ENCODE data around the gene BST1.

Gene BST1

DNA sequence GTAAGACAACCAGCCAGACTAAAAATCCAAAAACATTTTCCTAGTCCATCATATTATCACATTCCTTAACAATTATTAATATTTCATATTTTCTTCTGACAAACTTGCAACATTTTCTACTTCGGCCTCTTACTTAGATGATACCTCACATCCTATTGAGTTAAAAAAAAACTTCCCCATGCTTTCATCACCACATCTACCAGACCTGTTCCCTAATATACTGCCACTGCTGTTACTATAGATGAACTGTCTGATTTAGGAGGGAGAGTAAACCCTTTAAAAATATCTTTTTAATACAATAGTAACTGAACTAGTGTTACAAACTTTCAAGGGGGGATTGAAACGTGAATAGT lies 19.7 kb upstream of the BST1 start:
- TF ChIP-seq CTCF (IDR thresholded peaks at IDR 0.05; ENCODE audit: insufficient read depth, low read depth, low read length, missing control alignments), result no peak
- no peak for DNase-seq (ENCODE audit: low read depth)
- H3K4me3 ChIP-seq (ENCODE audit: low read length), result peak overlapping the region; percentile 98

GRCh38 chr4:15684498-15684897 lies 18.4 kb upstream of the BST1 start:
- H3K4me3 ChIP-seq (ENCODE audit: low read length), result no peak overlapping the region
- DNase-seq (ENCODE audit: low read depth), result no peak
- no peak for TF ChIP-seq CTCF (IDR thresholded peaks at IDR 0.05; ENCODE audit: insufficient read depth, low read depth, low read length, missing control alignments)

DNA sequence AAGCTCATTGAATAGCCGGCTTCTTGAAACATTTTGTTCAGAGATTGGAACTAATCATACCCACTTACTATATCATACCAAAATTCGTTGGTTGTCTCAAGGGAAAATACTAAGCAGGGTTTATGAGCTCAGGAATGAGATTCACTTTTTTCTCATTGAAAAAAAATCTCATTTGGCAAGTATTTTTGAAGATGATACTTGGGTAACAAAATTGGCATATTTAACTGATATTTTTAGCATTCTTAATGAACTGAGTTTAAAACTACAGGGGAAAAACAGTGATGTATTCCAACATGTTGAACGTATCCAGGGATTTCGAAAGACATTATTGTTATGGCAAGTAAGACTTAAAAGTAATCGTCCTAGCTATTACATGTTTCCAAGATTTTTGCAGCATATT lies 14.8 kb upstream of the BST1 start:
- no peak overlapping the region for H3K4me3 ChIP-seq (ENCODE audit: low read length)
- TF ChIP-seq CTCF (IDR thresholded peaks at IDR 0.05; ENCODE audit: insufficient read depth, low read depth, low read length, missing control alignments), result no peak
- DNase-seq (ENCODE audit: low read depth), result no peak

- H3K4me3 ChIP-seq (ENCODE audit: low read length), result no peak overlapping the region
- DNase-seq (ENCODE audit: low read depth), result no peak
- TF ChIP-seq CTCF (IDR thresholded peaks at IDR 0.05; ENCODE audit: insufficient read depth, low read depth, low read length, missing control alignments), result no peak
Observed at GRCh38 chr4:15689540-15689939, 13.3 kb upstream of the BST1 start.

DNA sequence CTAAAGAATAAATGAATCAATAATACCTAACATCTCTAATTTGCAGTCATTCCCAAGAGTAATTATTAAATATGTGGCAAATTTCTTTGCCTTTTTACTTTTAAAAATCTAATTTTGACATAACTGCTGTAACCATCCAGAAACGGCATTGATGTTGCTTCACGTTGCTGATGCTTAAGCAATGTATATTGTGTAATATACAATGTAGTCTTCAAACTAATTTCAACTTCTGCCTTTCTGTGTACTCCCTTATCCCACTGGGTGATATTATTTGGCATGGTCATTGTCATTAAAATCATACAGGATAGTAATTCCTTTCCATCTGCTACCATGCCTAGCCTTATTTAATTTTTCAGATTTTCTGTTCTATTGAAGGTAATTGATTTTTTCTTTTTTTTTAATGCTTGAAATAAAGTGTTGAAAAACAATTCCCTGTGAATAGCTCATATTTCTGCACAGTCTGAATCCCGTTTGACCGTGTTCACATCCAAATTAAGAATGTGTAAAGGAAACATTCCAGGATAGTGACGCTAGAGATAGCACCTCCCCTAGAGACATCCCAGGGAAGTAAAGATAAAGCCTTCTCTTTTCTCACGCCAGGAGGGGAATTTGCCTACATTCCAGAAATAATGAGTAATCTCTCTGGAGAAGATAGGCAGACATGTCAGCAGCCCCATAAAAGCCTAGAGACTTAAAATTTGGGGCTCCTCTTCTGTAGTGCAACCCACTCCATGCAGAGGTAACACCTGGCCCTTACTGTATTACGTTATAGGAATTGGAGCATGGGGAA lies 12.7 kb upstream of the BST1 start:
- no peak overlapping the region for H3K4me3 ChIP-seq (ENCODE audit: low read length)
- DNase-seq (ENCODE audit: low read depth), result peak; percentile 90

DNA sequence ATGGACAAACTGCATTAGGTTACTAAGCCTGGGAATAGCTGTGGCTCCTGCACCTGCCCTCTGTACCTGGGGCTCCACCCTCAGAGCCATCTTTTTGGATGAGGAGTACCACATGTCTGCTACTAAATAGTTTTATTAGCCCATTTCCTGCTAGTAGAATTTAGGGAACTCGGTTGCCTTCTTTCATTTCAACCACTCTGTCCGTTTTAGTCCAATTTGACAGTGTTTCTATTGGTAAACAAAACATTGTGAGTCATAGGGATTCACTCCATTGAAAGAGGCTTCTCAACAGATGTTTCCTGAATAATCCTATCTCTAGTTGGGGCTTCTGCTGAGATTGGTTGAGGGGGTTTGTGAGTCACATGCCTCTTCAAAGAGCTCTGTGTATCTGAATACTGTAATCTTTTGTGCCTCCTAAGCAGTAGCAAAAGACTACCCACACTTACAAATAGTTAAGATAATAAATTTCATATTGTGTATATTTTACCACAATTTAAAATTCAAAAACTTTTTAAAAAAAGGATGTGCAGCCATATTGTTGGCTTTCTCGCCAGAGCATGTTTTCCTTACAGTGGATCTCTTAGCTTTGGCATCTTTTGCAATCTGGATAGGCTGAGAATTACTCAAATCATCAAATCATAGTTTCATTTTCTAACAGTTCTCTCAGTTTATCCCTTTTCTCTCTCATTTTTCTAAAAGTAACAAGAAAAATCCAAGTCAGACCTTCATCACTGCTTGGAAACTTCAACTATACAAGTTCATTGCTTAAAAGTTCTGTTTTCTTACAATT lies 11.3 kb upstream of the BST1 start:
- TF ChIP-seq CTCF (IDR thresholded peaks at IDR 0.05; ENCODE audit: insufficient read depth, low read depth, low read length, missing control alignments), result no peak
- H3K4me3 ChIP-seq (ENCODE audit: low read length), result no peak overlapping the region
- peak; percentile 58 for DNase-seq (ENCODE audit: low read depth)

More for the DNA sequence above, 12.7 kb upstream of the BST1 start:
- no peak for TF ChIP-seq CTCF (IDR thresholded peaks at IDR 0.05; ENCODE audit: insufficient read depth, low read depth, low read length, missing control alignments)
